AG04450 (cell line): ENCODE data around the gene WWOX. TPM values are rescaled to one million over a fixed set of nuclear protein-coding genes. Genes with fewer than 3 reads are reported as not detected.

Source experiments
- CTCF ChIA-PET: fragments of 300-600, 350-600 bp; formaldehyde crosslinking; extraction: SDS; loops from one replicate; lab custom pipeline; 2022; ENCODE audit warnings: antibody characterized with exemption, inconsistent platforms; lab: Charles Lee
- POLR2A ChIA-PET: fragments of 350-600 bp; formaldehyde crosslinking; extraction: SDS; loops from one replicate; lab custom pipeline; 2021; ENCODE audit warnings: antibody characterized with exemption, inconsistent platforms; lab: Yijun Ruan, JAX
- DNase-seq: peaks from one replicate; pipeline ENCODE4 v3.0.0-alpha.2; 2011; ENCODE audit warnings: low read depth, low spot score
- H3K27ac ChIP-seq: one replicate; pipeline ENCODE4 v1.5.1; 2012; ENCODE audit warnings: low read depth, low read length, control low read depth
- H3K27me3 ChIP-seq: one replicate; pipeline ENCODE4 v1.6.0; 2012; ENCODE audit warnings: low read length; ENCODE audit not compliant: control insufficient read depth, insufficient read depth
- H3K4me3 ChIP-seq: 2 replicates; pipeline ENCODE4 v1.5.1; 2011; ENCODE audit warnings: mild to moderate bottlenecking, low read depth, low read length, control low read depth
- H3K9me3 ChIP-seq: 2 replicates; pipeline ENCODE4 v1.5.1; 2012; ENCODE audit warnings: low read length; ENCODE audit not compliant: control insufficient read depth, insufficient read depth
- polyA plus RNA-seq: library from polyadenylated mRNA; depleted of rRNA; stranded (reverse); fragments of >200 nt; gene quantifications from 2 replicates; pipeline ENCODE4 v1.2.3, GENCODE V29; 2011
- TF ChIP-seq, protein P1 (sequence below): IDR thresholded peaks from 2 replicates; pipeline ENCODE4 v1.5.1; 2011; ENCODE audit warnings: low read depth, low read length, control low read depth, inconsistent platforms

The WWOX gene
- polyA plus RNA-seq, 1 experiment = 2.1 TPM

DNA sequence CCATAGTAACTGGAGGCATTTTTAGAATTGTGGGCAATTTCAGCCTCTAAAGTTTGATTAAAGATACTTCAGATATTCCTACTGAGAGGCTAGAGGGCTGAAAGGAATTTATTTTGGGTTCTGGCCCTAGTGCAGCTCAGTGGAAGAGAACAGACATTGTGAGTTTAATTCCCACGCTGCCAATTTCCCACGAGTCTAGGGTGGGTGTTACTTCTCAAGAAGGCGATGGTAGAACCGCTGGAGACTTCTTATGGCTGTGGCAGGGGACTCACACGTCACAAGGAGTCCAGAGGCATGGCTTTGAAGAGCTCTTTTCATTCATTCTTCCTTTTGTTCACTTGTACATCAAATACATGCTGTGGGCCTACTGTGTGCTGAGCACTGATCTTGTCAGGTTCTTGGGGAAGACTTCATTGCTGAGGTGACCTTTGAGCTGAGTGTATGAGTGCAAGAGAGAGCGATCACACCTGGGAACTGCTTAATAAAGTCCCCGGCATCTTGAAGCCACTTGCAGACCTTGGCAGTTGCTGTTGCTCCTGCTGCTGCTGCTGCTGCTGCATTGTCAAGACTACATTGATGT is 111.7 kb downstream of the WWOX start:
- no peak for DNase-seq
- Histone ChIP-seq H3K9me3 (peaks cover 4% of the 10 kb centered on the region; the same call in 1 of the 2 replicates), H3K4me3 (no peak overlapping the region), H3K27ac (no peak overlapping the region), H3K27me3 (no peaks in the 10 kb centered on the region)
- CTCF ChIA-PET = interaction anchor here (1.6 kb wide), 1 partner anchor 24 kb away, joined by 6 read pairs; no protein-coding TSS in a partner anchor
- POLR2A ChIA-PET = no interaction called here
- TF ChIP-seq, protein P1, sequence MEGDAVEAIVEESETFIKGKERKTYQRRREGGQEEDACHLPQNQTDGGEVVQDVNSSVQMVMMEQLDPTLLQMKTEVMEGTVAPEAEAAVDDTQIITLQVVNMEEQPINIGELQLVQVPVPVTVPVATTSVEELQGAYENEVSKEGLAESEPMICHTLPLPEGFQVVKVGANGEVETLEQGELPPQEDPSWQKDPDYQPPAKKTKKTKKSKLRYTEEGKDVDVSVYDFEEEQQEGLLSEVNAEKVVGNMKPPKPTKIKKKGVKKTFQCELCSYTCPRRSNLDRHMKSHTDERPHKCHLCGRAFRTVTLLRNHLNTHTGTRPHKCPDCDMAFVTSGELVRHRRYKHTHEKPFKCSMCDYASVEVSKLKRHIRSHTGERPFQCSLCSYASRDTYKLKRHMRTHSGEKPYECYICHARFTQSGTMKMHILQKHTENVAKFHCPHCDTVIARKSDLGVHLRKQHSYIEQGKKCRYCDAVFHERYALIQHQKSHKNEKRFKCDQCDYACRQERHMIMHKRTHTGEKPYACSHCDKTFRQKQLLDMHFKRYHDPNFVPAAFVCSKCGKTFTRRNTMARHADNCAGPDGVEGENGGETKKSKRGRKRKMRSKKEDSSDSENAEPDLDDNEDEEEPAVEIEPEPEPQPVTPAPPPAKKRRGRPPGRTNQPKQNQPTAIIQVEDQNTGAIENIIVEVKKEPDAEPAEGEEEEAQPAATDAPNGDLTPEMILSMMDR = no peak

DNA sequence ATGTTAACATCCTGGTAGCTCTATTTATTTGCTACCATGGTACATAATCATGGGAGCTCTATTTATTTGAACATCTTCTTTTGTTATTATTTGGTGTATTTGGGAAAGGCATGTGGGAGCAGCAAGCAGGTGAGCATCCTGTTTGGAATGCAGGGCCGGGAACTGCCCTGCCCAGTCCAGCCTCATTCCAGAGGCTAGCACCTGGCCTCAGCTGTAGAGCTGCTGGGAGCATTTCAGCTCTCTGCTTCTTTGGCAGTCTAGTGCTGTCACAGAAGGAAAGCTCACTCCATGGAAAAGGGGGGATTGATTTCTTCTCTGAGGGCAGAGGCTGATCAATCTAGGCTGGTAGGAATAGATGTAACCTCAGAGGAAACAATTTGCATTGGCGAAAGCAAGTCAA is 112.5 kb downstream of the WWOX start:
- Histone ChIP-seq H3K9me3 (peaks cover 4% of the 10 kb centered on the region; the same call in 1 of the 2 replicates), H3K27ac (no peak overlapping the region), H3K27me3 (no peaks in the 10 kb centered on the region), H3K4me3 (no peak overlapping the region)
- TF ChIP-seq, protein P1 = no peak
- no peak for DNase-seq
- ChIA-PET POLR2A (no interaction called here), CTCF (interaction anchor here (1.6 kb wide), 1 partner anchor 23 kb away, joined by 6 read pairs; no protein-coding TSS in a partner anchor)

DNA sequence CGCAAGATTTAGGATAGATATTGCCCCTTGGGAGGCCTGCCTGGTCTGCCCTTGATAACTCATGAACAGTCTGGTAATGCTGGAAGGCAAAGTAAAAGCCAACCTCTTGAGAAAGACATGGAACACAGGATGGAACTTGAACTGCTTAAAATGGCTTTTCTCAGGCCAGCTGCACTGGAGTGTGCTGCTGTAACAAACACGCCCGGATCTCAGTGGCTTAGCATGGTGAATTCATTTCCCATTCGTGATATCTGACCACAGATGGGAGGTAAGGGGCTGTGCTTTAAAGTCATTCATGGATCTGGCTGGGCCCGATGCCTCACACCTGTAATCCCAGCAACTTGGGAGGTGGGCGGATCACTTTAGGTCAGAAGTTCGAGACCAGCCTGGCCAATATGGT is 113.2 kb downstream of the WWOX start:
- Histone ChIP-seq H3K27ac (no peak overlapping the region), H3K9me3 (peaks cover 4% of the 10 kb centered on the region; the same call in 1 of the 2 replicates), H3K27me3 (no peaks in the 10 kb centered on the region), H3K4me3 (no peak overlapping the region)
- TF ChIP-seq, protein P1 = no peak
- CTCF ChIA-PET = no interaction called here
- POLR2A ChIA-PET = no interaction called here
- no peak for DNase-seq

DNA sequence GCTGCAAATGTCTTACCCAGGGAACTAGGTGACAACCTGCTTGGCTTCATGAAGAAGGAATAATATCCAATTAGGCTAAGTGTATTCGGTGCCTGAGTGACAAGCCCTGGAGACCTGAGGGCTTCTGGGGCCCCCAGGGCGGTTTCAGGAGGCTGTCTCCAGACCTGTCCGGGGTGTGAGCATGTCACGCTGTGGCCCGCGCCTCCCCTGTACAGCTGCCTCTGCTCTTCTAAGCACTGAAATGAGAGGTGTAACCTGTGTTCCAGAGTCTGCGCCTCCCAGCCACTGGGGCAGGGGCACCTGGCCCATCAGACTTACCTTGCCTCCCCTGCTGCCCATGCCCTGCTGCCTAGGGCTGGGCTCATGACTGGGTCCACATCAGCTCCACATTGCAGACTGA is 114.3 kb downstream of the WWOX start:
- ChIA-PET POLR2A (no interaction called here), CTCF (interaction anchor here (0.7 kb wide), 1 partner anchor 21 kb away, joined by 3 read pairs; no protein-coding TSS in a partner anchor)
- Histone ChIP-seq H3K27me3 (no peaks in the 10 kb centered on the region), H3K4me3 (no peak overlapping the region), H3K27ac (no peak overlapping the region), H3K9me3 (peaks cover 4% of the 10 kb centered on the region; the same call in 1 of the 2 replicates)
- DNase-seq = no peak
- TF ChIP-seq, protein P1 = no peak

DNA sequence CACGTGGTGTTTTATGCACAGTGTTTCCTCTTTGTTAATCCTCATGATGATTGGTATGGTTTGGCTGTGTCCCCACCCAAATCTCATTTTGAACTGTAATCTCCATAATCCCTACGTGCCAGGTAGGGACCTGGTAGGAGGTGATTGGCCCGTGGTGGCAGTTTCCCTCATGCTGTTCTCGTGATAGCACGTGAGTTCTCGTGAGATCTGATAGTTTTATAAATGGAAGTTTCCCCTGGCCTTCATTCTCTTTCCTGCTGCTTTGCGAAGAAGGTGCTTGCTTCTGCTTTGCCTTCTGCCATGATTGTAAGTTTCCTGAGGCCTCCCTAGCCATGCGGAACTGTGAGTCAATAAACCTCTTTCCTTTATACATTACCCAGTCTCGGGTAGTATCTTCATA is 115.8 kb downstream of the WWOX start:
- peaks cover 4% of the 10 kb centered on the region; the same call in 1 of the 2 replicates for H3K9me3 ChIP-seq
- ChIA-PET POLR2A (no interaction called here), CTCF (no interaction called here)
- no peak for DNase-seq
- H3K27ac ChIP-seq = no peak overlapping the region
- H3K27me3 ChIP-seq = no peaks in the 10 kb centered on the region
- TF ChIP-seq, protein P1 = no peak
- H3K4me3 ChIP-seq = no peak overlapping the region
